Activated T-cell treated with anti-CD3 and anti-CD28 coated beads for 4 hours (primary cell): ENCODE measurements around the gene PPT1.
A peak's percentile ranks its signal among the peaks of the same experiment; 100 is the strongest.
"Not testable (repeated sequence)": the region's sequence is repeated elsewhere in the genome, so short reads cannot be mapped to it uniquely, and the experiment has no call there.

Source experiments
- DNase-seq: peaks from one replicate; pipeline ENCODE4 v3.0.0-alpha.2; 2020

Gene PPT1

DNA sequence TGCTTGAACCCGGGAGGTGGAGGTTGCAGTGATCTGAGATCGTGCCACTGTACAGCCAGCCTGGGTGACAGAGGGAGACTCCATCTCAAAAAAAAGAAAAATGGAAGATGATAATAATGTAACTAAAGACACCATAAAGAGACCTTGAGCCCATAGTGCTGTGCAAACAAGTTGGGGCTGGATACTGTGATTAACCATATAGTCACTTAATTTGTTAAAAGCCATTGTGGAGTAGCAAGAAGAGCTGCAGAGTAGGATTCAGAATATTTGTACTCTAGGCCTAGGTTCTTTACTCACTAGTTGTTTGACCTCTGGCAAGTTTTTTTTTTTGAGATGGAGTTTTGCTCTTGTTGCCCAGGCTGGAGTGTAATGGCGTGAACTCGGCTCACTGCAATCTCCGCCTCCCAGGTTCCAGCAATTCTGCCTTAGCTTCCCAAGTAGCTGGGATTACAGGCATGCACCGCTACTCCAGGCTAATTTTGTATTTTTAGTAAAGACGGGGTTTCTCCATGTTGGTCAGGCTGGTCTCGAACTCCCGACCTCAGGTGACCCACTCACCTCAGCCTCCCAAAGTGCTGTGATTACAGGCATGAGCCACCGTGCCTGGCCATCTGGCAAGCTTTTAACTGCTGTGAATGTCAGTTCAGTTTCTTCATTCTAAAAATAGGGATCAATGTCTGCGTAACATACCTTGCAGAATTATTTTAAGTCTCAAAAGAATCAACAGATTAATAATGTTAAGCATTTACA lies 43.7 kb downstream of the PPT1 start:
- DNase-seq, result no peak

DNA sequence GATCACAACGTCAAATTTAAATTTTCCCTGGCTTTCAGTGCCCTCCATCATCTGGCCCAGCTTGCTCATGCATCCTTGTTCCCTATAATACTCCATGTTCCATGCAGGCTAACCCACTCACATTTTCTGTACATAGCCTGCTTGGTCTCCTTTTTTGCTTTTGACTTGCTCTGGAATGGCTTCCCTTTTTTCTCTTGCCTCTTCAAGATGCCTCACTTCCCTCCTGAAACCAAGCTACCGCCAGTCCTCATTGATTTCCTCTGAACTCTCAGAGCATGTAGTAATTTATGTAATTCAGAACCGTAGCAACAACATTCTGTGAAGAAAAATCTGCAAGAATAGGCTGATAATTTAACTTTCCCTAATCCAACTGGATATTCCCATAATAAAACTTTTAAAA lies 46.2 kb downstream of the PPT1 start:
- DNase-seq, result no peak

DNA sequence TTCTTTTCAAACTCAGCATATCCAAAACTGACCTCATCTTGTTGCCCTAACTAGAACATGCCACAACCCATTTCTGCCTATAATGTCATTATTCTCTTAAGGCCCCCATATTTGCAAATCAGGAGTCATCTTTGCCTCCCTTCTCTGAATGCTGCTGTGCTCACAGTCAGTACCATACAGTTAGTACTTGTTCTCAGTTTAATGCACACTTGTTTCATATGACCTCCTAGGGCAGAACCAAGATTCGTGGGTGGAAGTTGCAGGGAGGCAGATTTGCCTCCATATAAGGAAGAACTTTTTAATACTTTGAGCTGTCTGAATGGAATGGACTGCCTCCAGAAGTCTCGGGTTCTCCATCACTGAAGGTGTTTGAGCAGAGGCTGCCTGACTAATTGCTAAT lies 47.3 kb downstream of the PPT1 start:
- DNase-seq, result no peak

DNA sequence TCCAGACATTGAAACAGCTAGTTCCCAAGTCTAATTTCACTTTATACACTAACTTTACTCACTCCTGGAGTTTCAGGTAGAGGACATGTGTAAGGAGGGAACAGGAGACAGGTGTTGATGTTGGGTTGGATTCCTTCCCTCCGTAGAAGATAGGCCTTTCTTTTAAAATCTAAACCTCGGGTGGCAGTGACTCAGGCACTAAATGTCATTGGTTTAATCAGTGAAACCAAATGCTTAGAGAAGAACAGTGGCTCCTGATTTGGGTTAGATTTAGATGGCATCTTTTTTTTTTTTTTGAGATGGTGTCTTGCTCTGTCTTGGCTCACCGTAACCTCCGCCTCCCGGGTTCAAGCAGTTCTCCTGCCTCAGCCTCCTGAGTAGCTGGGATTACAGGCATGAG lies 49.3 kb downstream of the PPT1 start:
- no peak for DNase-seq

DNA sequence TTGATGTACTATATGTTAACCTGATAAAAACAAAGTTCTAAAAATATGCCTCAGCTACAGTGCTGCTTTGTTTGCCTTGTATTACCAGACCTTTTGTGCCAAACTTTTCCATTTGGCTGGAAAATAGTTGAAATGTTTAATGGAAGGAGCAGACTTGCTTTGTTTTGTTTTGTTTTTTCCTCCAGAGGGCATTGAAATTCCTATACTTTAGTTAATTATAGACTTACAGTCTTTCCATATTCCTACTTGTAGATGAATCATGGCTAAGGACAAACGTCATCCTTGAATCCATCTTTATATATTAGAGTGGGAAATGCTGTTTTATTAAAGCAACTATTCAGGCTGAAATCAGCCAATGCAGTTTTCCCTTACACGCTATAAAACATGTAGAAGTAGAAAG lies 49.8 kb downstream of the PPT1 start:
- no peak for DNase-seq

DNA sequence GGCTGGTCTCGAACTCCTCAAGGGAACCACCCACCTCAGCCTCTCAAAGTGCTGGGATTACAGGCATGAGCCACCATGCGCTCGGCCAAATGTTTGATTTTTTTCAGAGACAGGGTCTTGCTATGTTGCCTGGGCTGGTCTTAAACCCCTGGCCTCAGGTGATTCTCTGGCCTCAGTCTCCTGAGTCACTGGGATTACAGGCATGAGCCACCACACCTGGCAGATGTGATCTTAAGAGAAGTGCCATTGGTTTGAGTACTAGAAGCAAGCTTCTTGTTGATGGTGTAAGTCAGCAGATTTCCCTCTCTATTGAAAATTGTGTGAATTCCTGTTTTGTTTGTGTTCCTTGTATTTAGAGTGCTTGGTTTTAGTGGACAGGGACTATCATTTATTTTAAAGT lies 51.3 kb downstream of the PPT1 start:
- no peak for DNase-seq

DNA sequence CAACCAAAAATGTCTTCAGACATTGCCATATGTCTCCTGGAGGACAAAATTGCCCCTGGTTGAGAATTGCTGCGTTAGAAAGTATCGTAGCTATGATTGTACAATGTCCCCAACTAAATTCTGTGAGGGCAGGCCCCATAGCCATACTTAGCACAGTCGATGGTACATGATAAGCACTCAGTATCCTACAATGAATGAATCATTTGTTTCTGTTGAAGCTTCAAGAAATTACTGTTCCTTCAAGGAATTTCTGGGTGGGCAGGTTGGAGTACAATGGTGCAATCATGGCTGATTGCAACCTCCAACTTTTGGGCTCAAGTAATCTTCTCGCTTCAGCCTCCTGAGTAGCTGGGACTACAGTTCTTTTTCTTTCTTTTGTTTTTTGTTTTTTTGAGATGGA lies 51.9 kb downstream of the PPT1 start:
- DNase-seq, result no peak

DNA sequence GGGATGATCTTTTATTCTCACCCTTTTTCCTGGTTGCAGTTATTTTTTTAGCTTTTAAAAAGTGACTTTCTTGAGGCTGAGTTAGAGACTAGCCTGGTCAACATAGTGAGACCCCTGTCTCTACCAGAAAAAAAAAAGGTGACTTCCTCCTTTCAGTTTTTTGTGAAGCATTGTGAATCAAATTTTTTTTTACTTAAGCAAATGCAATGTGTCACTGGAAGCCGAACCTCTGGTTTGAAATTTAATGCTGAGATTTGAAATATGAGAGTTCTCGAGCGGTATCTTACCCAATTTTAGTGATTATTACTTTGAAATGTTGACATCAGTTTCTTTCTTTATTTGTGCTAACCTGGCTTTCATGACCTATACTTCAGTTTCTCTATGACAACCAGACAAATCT lies 52.9 kb downstream of the PPT1 start:
- no peak for DNase-seq

DNA sequence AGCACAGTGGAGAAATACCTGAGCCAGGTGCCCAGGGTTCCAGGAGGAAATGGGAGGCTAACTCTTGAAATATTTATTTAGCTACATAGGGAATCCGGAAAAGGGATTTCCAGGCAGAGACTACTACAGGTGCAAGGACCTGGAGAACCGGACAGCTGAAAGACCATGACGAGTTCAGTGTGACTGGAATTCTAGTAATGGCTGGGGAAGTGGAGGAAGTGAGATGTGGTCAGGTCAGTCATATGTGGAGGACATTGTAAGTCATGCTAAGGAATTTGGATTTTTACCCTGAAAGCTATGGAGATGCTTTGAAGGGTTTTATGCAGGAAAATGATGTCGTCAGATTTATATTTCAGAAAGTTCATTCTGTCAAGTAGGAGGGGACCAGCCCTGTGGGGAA lies 54.7 kb downstream of the PPT1 start:
- DNase-seq, result no peak

DNA sequence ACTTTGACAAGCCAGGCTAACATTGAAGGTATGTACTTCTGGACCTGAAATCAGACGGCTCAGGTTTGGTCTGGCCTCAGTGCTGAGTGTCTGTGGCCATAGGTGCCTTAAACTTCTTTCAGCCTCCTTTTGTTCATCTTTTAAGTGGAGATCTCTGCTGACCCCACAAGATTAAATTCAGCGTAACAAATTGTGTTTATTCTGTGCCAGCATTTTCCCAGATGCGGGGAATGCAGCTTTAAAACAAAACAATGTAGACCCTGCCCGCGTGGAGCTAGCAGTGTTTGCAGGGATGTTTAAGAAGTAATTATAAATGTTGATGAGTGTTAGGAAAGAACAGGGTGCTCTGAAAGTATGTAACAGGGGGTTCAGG lies 55.6 kb downstream of the PPT1 start:
- DNase-seq, result no peak

DNA sequence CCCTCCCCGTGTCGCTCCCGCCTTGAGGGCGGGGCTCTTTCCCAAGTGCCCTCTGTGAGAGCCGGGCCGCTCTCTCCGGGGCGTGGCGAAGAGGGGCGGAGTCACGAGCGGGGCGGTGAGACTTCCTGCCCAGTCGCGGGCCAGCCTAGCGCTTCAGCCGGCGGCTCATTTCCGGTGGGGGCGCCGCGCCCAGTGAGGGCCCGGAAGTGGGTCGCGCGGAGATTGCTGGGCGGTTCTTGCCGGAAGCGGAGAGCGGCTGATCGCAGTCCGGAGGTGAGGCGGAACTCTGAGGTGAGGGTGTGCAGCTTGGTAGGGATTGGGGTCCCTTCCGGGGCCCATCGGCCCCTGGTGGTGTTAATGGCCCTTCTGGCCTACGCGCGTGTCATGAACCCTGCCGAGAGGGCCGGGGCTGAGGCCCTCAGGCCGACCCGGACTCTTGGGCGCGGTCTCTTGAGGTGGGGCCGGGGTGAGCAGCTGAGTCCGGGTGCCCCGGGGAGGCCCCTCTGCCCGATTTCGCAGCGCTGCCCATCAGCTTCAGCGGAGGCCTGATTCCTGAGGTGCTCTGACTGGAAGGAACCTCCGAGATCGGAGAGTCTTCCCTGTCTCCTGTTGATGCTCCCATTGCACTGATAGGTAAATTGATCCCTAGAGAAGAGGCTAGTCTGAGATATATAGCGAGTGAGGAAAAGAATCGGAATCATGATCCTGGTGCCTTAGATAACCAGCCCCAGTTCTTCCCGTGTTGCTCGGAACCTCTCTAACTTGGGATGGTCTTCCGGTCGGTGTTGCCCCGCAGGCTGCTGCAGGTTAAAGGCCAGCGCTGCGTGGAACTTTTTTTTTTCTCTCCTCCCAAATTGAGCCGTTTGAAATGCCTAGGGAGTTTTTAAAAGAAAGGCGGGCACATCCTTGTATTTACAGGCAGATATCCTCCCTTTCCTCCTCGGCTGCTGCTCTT lies 56.3 kb downstream of the PPT1 start, which contains the start of gene CAP1:
Gene CAP1, plus strand, starts transcription at position 219 of the 955 bp plus-strand sequence. CDS start 18,618 bp downstream, outside the sequence.
- peak; percentile 99 for DNase-seq

DNA sequence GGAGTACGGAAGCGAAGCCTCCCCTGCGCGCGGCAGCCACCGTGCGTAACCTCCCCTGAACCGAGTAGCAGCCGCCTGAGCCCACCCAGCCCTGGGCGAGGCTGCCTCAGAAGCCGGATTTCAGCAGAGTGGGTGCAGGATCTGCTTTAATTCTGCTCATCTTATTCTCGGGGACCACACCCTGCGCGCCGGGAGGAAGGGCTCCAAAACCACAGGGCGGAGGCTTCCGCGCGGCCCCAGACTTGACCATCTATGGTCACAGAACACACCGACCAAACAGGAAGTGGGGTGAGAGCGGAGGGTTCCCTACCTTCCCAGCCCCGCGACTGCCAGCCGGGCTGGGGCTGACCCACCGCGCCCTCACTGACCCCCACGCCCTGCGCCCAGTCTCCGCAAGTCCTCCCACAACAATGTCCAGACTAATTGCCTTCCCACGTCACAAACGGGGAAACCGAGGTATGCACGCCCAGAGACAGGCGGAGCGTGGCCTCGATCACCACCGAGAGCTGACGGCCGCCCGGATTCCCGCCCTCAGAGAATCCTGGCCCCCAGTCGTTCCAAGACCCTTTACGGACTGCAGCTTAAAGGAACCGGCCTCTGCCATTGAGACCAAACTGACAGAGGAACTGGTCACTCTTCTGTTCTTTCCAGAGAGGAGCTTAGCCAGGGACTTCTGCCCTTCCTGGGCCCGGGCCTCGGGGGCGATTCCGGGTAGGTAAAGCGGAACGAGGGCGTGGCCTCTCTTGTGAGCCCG lies 57.1 kb downstream of the PPT1 start:
- DNase-seq, result peak; percentile 40

DNA sequence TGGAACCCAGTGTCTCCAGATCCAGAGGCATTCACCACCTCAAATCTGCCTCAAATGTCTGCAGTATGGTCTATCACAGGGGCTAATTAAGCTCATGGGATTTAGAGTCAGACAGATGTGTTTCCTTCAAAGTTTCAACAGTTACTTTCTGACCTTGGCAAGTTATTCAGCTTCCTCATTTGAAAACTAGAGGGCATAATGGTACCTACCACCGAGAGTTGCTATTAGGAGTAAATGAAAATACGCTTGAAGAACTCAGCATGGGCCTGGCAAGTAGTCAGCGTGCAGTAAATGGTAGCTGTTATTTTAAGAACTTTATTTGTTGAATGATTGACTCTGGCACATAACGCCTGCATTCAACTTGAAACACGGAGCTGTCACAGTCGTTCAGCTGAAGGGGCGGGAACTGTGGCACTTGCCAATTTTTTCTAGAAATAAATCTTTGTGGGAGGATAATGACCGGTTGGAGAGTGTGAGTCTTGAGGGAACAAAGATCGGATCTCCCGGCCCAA lies 57.8 kb downstream of the PPT1 start:
- DNase-seq, result no peak

DNA sequence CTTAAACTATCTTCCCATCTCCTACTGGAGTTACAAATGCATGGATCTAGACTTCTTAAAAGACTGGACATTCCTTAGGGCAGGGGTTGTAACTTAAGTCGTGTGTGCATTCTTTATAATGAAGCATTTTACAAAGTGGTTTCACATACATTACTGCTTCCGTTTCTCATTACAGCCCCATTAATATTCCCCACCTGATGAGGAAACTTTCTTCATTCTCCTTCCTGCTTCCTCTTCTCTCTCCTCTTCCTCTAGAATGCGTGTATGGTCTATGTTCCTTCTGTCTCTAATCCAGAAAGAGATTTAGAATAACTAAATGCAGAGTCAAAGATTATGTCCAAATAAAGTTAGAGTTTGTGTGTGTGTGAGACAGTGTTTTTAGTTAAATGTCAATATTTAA lies 58.4 kb downstream of the PPT1 start:
- DNase-seq, result no peak

DNA sequence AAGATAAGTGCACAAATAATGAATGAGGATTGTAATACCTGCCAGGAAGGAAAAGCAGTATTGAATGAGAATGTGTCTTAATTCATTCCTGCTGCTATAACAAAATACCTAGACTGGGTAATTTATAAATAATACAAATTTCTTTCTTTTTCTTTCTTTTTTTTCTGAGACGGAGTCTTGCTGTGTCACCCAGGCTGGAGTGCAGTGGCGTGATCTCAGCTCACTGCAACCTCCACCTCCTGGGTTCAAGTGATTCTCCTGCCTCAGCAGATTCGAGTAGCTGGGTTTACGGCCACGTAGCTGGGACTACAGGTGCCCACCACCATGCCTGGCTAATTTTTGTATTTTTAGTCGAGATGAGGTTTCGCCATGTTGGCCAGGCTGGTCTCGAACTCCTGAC lies 59.8 kb downstream of the PPT1 start:
- DNase-seq, result not testable (repeated sequence)

DNA sequence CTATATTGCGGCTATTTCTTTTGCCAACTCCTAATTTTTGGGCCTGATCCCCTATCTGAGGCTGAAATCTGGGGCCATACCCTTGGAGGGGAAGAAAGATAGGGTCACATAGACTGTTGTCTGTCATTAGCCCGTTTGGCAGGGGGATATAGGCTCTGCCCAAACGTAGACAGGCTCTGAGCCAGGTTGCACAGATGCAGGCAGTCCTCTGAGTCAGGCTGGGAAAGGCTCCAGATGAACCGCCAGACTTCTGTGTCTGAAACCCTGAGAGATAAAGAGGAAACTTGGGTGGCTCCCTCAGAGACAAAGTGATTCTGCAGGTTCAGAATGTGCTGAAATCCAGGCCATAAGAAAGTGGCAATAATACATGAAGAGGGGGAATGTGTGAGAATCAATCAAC lies 60.5 kb downstream of the PPT1 start:
- no peak for DNase-seq

DNA sequence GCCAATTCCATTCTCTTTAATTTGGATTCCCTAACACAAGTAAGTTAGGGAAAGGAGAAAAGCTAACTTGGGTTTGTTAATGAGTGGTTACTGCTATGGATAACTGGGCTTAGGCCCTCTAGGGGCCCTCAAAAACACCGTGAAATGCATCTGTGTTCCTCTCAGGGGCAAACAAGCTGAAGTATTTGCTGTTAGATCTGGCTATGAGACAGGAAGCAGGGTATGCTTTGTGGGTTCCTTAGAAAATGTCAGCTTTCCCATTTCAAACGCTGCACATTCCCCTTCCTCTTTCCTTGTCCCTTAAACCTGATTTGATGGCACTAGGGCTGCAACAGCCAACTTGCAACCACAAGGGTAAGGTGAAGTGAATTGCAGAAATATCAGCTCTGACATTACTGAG lies 62.2 kb downstream of the PPT1 start:
- DNase-seq, result no peak

DNA sequence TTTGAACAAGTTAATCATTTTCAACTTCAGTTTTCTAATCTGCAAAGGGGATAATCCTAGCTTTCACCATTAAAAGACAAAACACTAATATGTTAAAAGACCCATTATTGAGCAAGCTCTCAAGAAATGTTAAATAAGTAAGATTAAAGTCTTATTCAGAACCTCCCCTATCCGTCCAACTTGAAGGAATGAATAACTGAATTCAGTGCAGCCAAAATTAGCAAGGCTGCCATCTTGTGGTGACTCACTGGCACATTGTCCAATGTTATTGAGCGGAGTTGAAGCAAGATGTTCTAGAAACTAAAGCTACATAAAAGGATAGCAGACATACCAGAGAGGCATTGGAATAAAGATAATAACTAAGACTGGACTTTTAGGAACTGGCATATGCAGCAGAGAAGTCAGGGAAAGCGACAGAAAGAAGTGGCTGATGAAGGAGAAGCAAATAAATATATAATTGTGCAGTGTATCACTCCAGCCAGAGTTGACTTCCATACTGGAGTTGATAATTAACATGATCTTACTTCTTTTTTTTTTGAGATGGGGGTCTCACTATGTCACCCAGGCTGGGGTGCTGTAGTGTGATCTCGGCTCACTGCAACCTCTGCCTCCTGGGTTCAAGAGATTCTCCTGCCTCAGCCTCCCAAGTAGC lies 64.7 kb downstream of the PPT1 start:
- peak; percentile 50 for DNase-seq

DNA sequence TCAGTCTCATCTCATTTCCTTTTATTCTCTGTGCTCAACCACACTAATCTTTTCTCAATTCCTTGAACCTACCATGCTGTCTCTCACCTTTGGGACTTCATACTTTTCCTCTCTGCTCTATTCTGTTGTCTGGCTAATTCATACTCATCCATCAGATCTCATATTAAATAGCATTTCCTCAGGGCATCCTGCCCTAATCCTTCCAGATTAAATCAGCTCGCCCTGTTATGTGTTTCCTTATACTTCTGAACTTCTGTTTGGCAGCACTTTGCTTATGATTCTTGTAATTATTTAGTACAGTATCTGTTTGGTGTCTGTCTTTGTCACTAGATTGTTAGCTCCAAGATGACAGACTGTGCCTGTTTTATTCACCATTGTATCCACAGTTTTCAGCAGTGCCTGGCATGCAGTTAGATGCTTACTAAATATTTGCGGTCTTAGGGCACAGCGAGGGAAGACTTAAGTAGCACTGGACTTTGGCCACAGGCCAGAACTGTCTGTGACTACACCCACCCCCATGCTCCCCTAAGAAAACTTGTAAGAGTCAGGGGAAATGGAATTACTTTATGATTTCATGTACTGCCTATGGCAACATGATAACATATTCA lies 66.4 kb downstream of the PPT1 start:
- no peak for DNase-seq

DNA sequence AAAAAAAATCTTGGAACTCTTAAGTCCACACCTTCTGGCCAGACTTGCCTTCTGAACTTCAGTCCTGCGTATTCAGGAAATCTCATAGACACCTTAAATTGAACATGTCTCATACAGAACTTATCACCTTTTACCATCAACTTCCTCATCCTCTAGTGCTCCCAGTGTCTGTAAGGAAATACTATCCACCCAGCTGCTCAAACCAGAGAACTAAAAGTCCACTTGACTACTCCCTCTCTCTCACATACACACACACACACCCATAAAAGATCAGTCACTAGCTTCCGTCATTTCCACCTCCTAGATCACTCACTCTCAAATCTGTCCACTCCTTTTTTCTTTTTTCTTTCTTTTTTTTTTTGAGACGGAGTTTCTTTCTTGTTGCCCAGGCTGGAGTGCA lies 67.4 kb downstream of the PPT1 start:
- no peak for DNase-seq

DNA sequence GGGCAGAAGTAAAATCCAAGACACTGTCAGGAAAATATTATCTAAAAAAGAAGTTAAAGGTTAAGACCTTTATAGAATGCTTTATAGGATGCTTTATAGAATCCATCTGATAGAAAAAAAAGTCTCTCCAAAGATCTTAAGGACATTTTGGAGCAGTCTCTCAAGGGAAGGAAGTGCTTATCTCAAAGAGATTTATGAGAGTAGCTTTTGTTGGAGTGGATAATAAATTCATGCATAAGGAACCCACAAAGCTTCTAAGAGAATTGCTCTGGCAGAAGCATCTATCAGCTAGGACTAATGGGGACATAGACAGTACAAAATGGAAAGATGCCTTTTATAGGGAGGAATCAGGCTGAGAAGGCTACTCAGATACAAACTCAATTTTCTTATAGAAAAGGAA lies 69.4 kb downstream of the PPT1 start:
- DNase-seq, result no peak

DNA sequence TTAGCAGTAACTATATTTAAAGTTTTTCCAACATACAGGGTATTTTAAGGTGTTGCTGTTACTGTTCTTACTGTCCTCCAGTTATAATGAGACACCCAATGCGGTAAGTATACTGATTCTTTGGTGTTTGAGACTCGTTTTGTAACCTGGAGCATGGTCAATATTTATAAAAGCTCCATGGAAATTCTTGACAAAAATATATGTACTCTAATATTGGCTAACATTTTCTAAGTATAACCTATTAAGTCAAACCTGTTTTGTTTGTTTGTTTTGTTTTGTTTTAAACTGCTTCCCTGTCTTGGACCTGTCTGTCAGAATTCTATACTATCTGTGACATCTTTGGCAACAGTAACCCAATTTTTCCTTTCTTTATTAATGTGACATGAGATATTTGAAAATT lies 72.4 kb downstream of the PPT1 start:
- no peak for DNase-seq
